Keratinocyte (primary cell): ENCODE results near the gene PKNOX2.

ENCODE experiments used
- EZH2 ChIP-seq: IDR thresholded peaks from one replicate; pipeline ENCODE4 v1.6.1; 2012; ENCODE audit warnings: inconsistent platforms, mild to moderate bottlenecking, low read length, moderate library complexity
- TF ChIP-seq, protein P1 (sequence below), 3 experiments: IDR thresholded peaks in 1 of 3; conservative IDR thresholded peaks in 1 of 3; optimal IDR thresholded peaks in 1 of 3; 2 replicates in 2 of 3; 3 replicates in 1 of 3; pipeline versions ENCODE3 to v1.5.1; 2011; ENCODE audit warnings: low read length in 3 of 3, mild to moderate bottlenecking in 3 of 3, moderate library complexity in 2 of 3, control low read depth in 1 of 3, inconsistent platforms in 1 of 3; ENCODE audit not compliant: insufficient read depth in 2 of 3; ENCODE audit errors: extremely low read depth in 1 of 3

DNA sequence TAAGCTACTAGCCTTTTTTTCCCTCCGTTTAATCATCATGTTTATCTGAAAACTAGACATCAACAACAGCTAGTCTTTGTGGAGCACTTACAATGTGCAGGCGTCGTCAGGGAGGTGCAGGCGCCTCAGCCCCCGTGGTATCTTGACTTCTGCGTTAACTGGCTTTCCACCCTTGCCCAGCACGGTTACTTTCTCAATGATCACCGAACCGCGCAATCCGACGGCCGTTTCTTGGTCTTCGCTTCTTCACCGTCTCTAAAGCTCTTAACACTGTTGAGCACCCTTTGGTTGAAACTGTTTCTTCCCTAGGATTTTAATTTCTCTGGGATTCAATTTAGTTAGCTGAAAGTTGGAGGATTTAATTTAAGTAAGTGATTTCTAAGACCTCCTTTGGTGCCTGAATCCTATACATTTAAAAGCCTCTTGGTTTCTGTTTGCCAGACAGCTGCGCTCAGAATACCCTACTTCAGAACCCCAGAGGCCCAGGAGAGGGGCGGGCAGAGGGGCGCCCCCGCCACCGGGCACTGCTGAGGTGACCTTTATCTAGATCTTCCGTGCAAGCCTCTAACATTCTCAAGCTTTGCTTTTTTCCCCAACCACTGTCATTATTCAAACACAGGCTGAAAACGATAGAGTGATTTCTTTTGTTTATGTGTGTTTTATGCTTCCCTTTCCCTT, 35.1 kb upstream of the PKNOX2 start:
- TF ChIP-seq, protein P1, sequence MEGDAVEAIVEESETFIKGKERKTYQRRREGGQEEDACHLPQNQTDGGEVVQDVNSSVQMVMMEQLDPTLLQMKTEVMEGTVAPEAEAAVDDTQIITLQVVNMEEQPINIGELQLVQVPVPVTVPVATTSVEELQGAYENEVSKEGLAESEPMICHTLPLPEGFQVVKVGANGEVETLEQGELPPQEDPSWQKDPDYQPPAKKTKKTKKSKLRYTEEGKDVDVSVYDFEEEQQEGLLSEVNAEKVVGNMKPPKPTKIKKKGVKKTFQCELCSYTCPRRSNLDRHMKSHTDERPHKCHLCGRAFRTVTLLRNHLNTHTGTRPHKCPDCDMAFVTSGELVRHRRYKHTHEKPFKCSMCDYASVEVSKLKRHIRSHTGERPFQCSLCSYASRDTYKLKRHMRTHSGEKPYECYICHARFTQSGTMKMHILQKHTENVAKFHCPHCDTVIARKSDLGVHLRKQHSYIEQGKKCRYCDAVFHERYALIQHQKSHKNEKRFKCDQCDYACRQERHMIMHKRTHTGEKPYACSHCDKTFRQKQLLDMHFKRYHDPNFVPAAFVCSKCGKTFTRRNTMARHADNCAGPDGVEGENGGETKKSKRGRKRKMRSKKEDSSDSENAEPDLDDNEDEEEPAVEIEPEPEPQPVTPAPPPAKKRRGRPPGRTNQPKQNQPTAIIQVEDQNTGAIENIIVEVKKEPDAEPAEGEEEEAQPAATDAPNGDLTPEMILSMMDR (optimal IDR thresholded peaks at IDR 0.05 in 1 of 3, IDR thresholded peaks at IDR 0.05 in 1 of 3, conservative IDR thresholded peaks at IDR 0.05 in 1 of 3; ENCODE audit: extremely low read depth in 1 of 3, insufficient read depth in 2 of 3, low read length in 3 of 3) = no peak
- TF ChIP-seq EZH2 = no peak
